ENCODE measurements around the gene UNC13D.

The UNC13D gene

GRCh38 chr17:75839942-75840798 is 4.0 kb downstream of the UNC13D start:
- Histone ChIP-seq H2BK15ac (replicated peaks; ENCODE audit: low read depth) (no peak overlapping the region), H3K18ac (ENCODE audit: low read length) (no peak overlapping the region), H3K4me2 (ENCODE audit: low read length) (no peak overlapping the region), H3K4me3 (ENCODE audit: low read length) (no peak overlapping the region), H3K79me1 (ENCODE audit: low read length) (no peaks in the 10 kb centered on the region), H3K27ac (ENCODE audit: low read depth, low read length) (no peak overlapping the region), H2BK5ac (ENCODE audit: low read length) (no peak overlapping the region), H2BK120ac (ENCODE audit: low read depth, low read length) (no peak overlapping the region), H3K56ac (ENCODE audit: low read length) (no peak overlapping the region), H3K4me1 (ENCODE audit: control insufficient read depth, low read depth, low read length) (peaks cover 7% of the 10 kb centered on the region), H3K79me2 (ENCODE audit: control insufficient read depth, insufficient read depth, low read length) (no peaks in the 10 kb centered on the region), H3K27me3 (ENCODE audit: insufficient read depth, low read length, poor library complexity) (no peaks in the 10 kb centered on the region), H3K9ac (ENCODE audit: low read length) (no peak overlapping the region), H3K4ac (ENCODE audit: low read depth, low read length) (no peak overlapping the region), H3K23ac (ENCODE audit: low read length) (no peak overlapping the region), H4K8ac (ENCODE audit: low read depth, low read length) (no peak overlapping the region), H4K5ac (ENCODE audit: low read length) (no peak overlapping the region), H2AK5ac (ENCODE audit: low read length) (no peak overlapping the region), H3K36me3 (ENCODE audit: control insufficient read depth, insufficient read depth, low read length) (no peaks in the 10 kb centered on the region)
- WGBS (ENCODE audit: extremely low coverage, insufficient coverage, low lambda C conversion rate): no CpG with 5 or more reads among the region's 36 CpGs
- DNase-seq: no peak

DNA sequence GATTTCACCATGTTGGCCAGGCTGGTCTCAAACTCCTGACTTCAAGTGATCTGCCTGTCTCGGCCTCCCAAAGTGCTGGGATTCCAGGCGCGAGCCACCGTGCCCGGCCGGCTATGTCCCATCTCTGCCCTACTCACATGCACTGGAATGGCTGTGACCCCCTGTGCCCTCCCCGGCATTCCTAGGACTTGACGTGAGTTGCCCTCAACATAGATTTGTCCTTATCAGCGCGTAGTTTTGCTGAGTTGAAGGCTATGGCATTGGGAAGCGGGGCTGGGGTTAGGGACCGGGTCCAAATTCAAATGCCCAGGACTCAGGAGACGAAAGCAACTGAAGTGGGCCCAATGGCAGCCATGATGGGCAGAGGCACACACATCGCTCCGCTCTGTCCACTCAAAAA is 5.8 kb downstream of the UNC13D start:
- H3K23ac ChIP-seq (ENCODE audit: low read length): no peak overlapping the region
- no peaks in the 10 kb centered on the region for H3K79me1 ChIP-seq (ENCODE audit: low read length)
- H2BK5ac ChIP-seq (ENCODE audit: low read length): no peak overlapping the region
- H2BK15ac ChIP-seq (replicated peaks; ENCODE audit: low read depth): no peak overlapping the region
- no peaks in the 10 kb centered on the region for H3K79me2 ChIP-seq (ENCODE audit: control insufficient read depth, insufficient read depth, low read length)
- H4K5ac ChIP-seq (ENCODE audit: low read length): no peak overlapping the region
- H3K4ac ChIP-seq (ENCODE audit: low read depth, low read length): no peak overlapping the region
- H4K8ac ChIP-seq (ENCODE audit: low read depth, low read length): no peak overlapping the region
- no peaks in the 10 kb centered on the region for H3K4me1 ChIP-seq (ENCODE audit: control insufficient read depth, low read depth, low read length)
- no peak overlapping the region for H3K56ac ChIP-seq (ENCODE audit: low read length)
- H3K18ac ChIP-seq (ENCODE audit: low read length): no peak overlapping the region
- no peak overlapping the region for H2AK5ac ChIP-seq (ENCODE audit: low read length)
- H3K27me3 ChIP-seq (ENCODE audit: insufficient read depth, low read length, poor library complexity): no peaks in the 10 kb centered on the region
- no peak overlapping the region for H3K4me3 ChIP-seq (ENCODE audit: low read length)
- H3K36me3 ChIP-seq (ENCODE audit: control insufficient read depth, insufficient read depth, low read length): no peaks in the 10 kb centered on the region
- WGBS (ENCODE audit: extremely low coverage, insufficient coverage, low lambda C conversion rate): no CpG with 5 or more reads among the region's 15 CpGs
- H3K27ac ChIP-seq (ENCODE audit: low read depth, low read length): no peak overlapping the region
- no peak overlapping the region for H3K9ac ChIP-seq (ENCODE audit: low read length)
- DNase-seq: no peak
- H2BK120ac ChIP-seq (ENCODE audit: low read depth, low read length): no peak overlapping the region
- no peak overlapping the region for H3K4me2 ChIP-seq (ENCODE audit: low read length)

GRCh38 chr17:75837899-75838298 is 6.3 kb downstream of the UNC13D start:
- H3K56ac ChIP-seq (ENCODE audit: low read length): peak overlapping the region; percentile 15

GRCh38 chr17:75836605-75837004 is 7.6 kb downstream of the UNC13D start:
- no peak overlapping the region for H2AK5ac ChIP-seq (ENCODE audit: low read length)
- DNase-seq: no peak
- WGBS (ENCODE audit: extremely low coverage, insufficient coverage, low lambda C conversion rate): no CpG with 5 or more reads among the region's 9 CpGs
- H2BK5ac ChIP-seq (ENCODE audit: low read length): no peak overlapping the region
- H3K9ac ChIP-seq (ENCODE audit: low read length): no peak overlapping the region
- H3K27me3 ChIP-seq (ENCODE audit: insufficient read depth, low read length, poor library complexity): no peaks in the 10 kb centered on the region
- H3K79me1 ChIP-seq (ENCODE audit: low read length): no peaks in the 10 kb centered on the region
- no peak overlapping the region for H2BK120ac ChIP-seq (ENCODE audit: low read depth, low read length)
- H3K18ac ChIP-seq (ENCODE audit: low read length): no peak overlapping the region
- no peak overlapping the region for H4K5ac ChIP-seq (ENCODE audit: low read length)
- H3K23ac ChIP-seq (ENCODE audit: low read length): no peak overlapping the region
- peaks cover 4% of the 10 kb centered on the region for H3K4me1 ChIP-seq (ENCODE audit: control insufficient read depth, low read depth, low read length)
- H3K56ac ChIP-seq (ENCODE audit: low read length): no peak overlapping the region
- H2BK15ac ChIP-seq (replicated peaks; ENCODE audit: low read depth): no peak overlapping the region
- no peaks in the 10 kb centered on the region for H3K36me3 ChIP-seq (ENCODE audit: control insufficient read depth, insufficient read depth, low read length)
- no peaks in the 10 kb centered on the region for H3K79me2 ChIP-seq (ENCODE audit: control insufficient read depth, insufficient read depth, low read length)
- H4K8ac ChIP-seq (ENCODE audit: low read depth, low read length): no peak overlapping the region
- no peak overlapping the region for H3K4me2 ChIP-seq (ENCODE audit: low read length)
- no peak overlapping the region for H3K27ac ChIP-seq (ENCODE audit: low read depth, low read length)
- H3K4ac ChIP-seq (ENCODE audit: low read depth, low read length): no peak overlapping the region
- H3K4me3 ChIP-seq (ENCODE audit: low read length): no peak overlapping the region

More at GRCh38 chr17:75837899-75838298, 6.3 kb downstream of the UNC13D start:
- Histone ChIP-seq H3K23ac (ENCODE audit: low read length) (no peak overlapping the region), H2BK5ac (ENCODE audit: low read length) (no peak overlapping the region), H2BK15ac (replicated peaks; ENCODE audit: low read depth) (no peak overlapping the region), H3K4me3 (ENCODE audit: low read length) (no peak overlapping the region), H2BK120ac (ENCODE audit: low read depth, low read length) (no peak overlapping the region), H2AK5ac (ENCODE audit: low read length) (no peak overlapping the region), H3K18ac (ENCODE audit: low read length) (no peak overlapping the region), H3K4me1 (ENCODE audit: control insufficient read depth, low read depth, low read length) (no peaks in the 10 kb centered on the region), H3K79me2 (ENCODE audit: control insufficient read depth, insufficient read depth, low read length) (no peaks in the 10 kb centered on the region), H4K8ac (ENCODE audit: low read depth, low read length) (no peak overlapping the region), H3K36me3 (ENCODE audit: control insufficient read depth, insufficient read depth, low read length) (no peaks in the 10 kb centered on the region), H3K9ac (ENCODE audit: low read length) (no peak overlapping the region), H3K27ac (ENCODE audit: low read depth, low read length) (no peak overlapping the region), H3K4me2 (ENCODE audit: low read length) (no peak overlapping the region), H3K79me1 (ENCODE audit: low read length) (no peaks in the 10 kb centered on the region), H4K5ac (ENCODE audit: low read length) (no peak overlapping the region), H3K4ac (ENCODE audit: low read depth, low read length) (no peak overlapping the region), H3K27me3 (ENCODE audit: insufficient read depth, low read length, poor library complexity) (no peaks in the 10 kb centered on the region)
- no peak for DNase-seq
- WGBS (ENCODE audit: extremely low coverage, insufficient coverage, low lambda C conversion rate): no CpG with 5 or more reads among the region's 7 CpGs

- no peak overlapping the region for H3K4ac ChIP-seq (ENCODE audit: low read depth, low read length)
- peaks cover 4% of the 10 kb centered on the region for H3K4me1 ChIP-seq (ENCODE audit: control insufficient read depth, low read depth, low read length)
- H3K23ac ChIP-seq (ENCODE audit: low read length): no peak overlapping the region
- H3K9ac ChIP-seq (ENCODE audit: low read length): no peak overlapping the region
- no peak for DNase-seq
- no peak overlapping the region for H4K5ac ChIP-seq (ENCODE audit: low read length)
- H2AK5ac ChIP-seq (ENCODE audit: low read length): no peak overlapping the region
- H2BK15ac ChIP-seq (replicated peaks; ENCODE audit: low read depth): no peak overlapping the region
- no peaks in the 10 kb centered on the region for H3K27me3 ChIP-seq (ENCODE audit: insufficient read depth, low read length, poor library complexity)
- no peak overlapping the region for H2BK5ac ChIP-seq (ENCODE audit: low read length)
- H3K56ac ChIP-seq (ENCODE audit: low read length): no peak overlapping the region
- no peak overlapping the region for H3K27ac ChIP-seq (ENCODE audit: low read depth, low read length)
- no peaks in the 10 kb centered on the region for H3K79me1 ChIP-seq (ENCODE audit: low read length)
- no peak overlapping the region for H3K18ac ChIP-seq (ENCODE audit: low read length)
- WGBS (ENCODE audit: extremely low coverage, insufficient coverage, low lambda C conversion rate): no CpG with 5 or more reads among the region's 9 CpGs
- no peak overlapping the region for H2BK120ac ChIP-seq (ENCODE audit: low read depth, low read length)
- no peak overlapping the region for H3K4me2 ChIP-seq (ENCODE audit: low read length)
- no peaks in the 10 kb centered on the region for H3K79me2 ChIP-seq (ENCODE audit: control insufficient read depth, insufficient read depth, low read length)
- H4K8ac ChIP-seq (ENCODE audit: low read depth, low read length): no peak overlapping the region
- no peaks in the 10 kb centered on the region for H3K36me3 ChIP-seq (ENCODE audit: control insufficient read depth, insufficient read depth, low read length)
- H3K4me3 ChIP-seq (ENCODE audit: low read length): no peak overlapping the region
These were observed 8.6 kb downstream of the UNC13D start for GRCh38 chr17:75835654-75835987.

Measured in mesendoderm (in vitro differentiated cells).